Activated naive CD4-positive, alpha-beta T cell treated with anti-CD3 and anti-CD28 coated beads, Interleukin-2, amount 10 ng/mL, durations not matched to agents 7 days and 5 days (primary cell): ENCODE data around the gene NRG2.

ENCODE experiments used
- CTCF ChIA-PET: fragments of 350-600 bp; sonication (Branson Sonifier 250); formaldehyde crosslinking; loops from one replicate; lab custom pipeline; 2021; ENCODE audit warnings: antibody characterized with exemption; lab: Charles Lee
- DNase-seq: peaks from one replicate; pipeline ENCODE4 v3.0.0-alpha.2; 2020
- H3K27ac Mint-ChIP-seq: one replicate; pipeline ENCODE4 v1.8.0; 2021; ENCODE audit warnings: mild to moderate bottlenecking, moderate library complexity, mixed read lengths
- H3K27me3 Mint-ChIP-seq: one replicate; pipeline ENCODE4 v1.8.0; 2021; ENCODE audit warnings: mild to moderate bottlenecking, mixed read lengths
- H3K36me3 Mint-ChIP-seq: one replicate; pipeline ENCODE4 v1.8.0; 2021; ENCODE audit warnings: mixed read lengths
- H3K4me1 Mint-ChIP-seq: one replicate; pipeline ENCODE4 v1.8.0; 2021; ENCODE audit warnings: mixed read lengths
- H3K4me3 Mint-ChIP-seq: one replicate; pipeline ENCODE4 v1.8.0; 2021; ENCODE audit warnings: mild to moderate bottlenecking, moderate library complexity, mixed read lengths
- H3K9me3 Mint-ChIP-seq: one replicate; pipeline ENCODE4 v1.8.0; 2021; ENCODE audit warnings: mixed read lengths

NRG2 gene

DNA sequence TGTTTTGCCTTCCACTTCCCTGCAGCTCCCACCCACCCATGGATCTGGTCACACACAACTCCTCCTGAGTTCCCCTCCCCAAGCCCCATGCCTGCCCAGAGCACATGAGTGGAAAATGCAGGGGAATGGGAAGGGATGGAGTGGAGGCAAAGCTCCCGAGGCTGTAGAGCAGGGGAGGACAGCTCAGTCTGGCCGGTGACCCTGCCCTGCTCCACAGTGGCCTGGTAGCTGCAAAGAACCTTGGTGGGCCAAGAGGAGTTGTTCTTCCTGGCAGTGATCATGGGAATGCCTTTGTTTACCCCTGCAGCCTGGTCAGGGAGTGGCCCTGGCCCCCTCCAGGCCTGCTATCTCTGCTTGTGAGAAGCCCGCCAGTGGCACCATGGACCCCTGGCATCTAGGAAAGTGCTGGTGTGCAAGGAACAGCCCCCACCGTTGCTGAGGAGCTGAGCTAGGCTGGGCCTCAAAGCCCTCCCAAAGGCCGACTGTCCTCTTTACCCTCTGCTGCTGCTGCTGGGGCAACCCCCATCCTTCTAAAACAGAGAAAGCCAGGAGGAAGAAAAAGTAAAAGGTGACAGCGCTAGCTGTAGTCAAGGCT is 187.1 kb downstream of the NRG2 start:
- no peaks in the 10 kb centered on the region for H3K9me3 Mint-ChIP-seq
- no peaks in the 10 kb centered on the region for H3K4me1 Mint-ChIP-seq
- H3K27ac Mint-ChIP-seq = no peak overlapping the region
- CTCF ChIA-PET = interaction anchor here (1.4 to 1.7 kb wide), 3 partner anchors 11 to 113 kb away, joined by 3 to 6 read pairs (median 4); no protein-coding TSS in a partner anchor
- no peak for DNase-seq
- H3K27me3 Mint-ChIP-seq = peaks cover 3% of the 10 kb centered on the region
- no peak overlapping the region for H3K4me3 Mint-ChIP-seq
- no peaks in the 10 kb centered on the region for H3K36me3 Mint-ChIP-seq

DNA sequence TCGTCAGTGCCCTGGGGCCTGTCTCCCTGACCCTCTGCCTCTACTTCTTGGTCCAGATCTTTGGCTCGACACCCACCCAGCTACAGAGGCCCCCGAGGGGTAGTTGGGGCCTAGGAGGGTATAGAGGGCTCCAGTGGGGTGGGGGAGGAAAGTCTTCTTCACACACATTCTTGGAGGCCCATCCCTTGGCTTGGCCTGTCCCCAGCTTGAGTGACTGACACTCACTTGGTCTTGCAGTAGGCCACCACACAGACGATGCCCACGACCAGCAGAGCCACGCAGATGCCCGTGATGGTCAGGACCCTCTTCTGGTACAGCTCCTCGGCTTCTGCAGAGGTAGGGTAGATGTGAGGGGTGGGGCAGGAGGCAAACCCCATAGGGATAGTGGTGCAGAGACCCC is 187.6 kb downstream of the NRG2 start:
- Mint-ChIP-seq H3K4me3 (no peak overlapping the region), H3K27me3 (peaks cover 8% of the 10 kb centered on the region), H3K4me1 (no peaks in the 10 kb centered on the region), H3K9me3 (no peaks in the 10 kb centered on the region), H3K36me3 (no peaks in the 10 kb centered on the region), H3K27ac (no peak overlapping the region)
- CTCF ChIA-PET = interaction anchor here (0.7 to 1.7 kb wide), 4 partner anchors 11 to 113 kb away, joined by 3 to 6 read pairs (median 4); no protein-coding TSS in a partner anchor
- DNase-seq = no peak

DNA sequence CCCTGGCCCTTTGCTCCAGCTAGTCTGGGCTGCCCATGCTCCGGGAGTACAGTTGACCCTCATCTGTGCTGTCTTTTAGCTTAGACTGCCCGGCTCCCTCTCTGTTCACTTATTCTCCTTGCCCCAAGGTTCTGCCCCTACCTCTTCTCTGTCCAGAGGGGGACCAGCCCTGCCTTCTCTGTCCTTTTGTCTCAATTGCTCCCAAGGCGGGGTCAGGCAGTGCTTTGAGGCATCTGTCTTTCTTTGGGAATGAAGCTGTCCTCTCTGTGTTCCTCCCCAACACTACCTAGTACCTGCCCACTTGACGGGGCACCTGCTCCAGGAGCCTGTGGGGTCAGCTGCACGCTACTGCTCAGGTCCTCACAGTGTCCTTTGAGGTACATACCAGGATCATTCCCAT is 188.1 kb downstream of the NRG2 start:
- Mint-ChIP-seq H3K36me3 (no peaks in the 10 kb centered on the region), H3K4me1 (no peaks in the 10 kb centered on the region), H3K27ac (no peak overlapping the region), H3K9me3 (no peaks in the 10 kb centered on the region), H3K4me3 (no peak overlapping the region), H3K27me3 (peaks cover 13% of the 10 kb centered on the region)
- CTCF ChIA-PET = interaction anchor here (0.7 to 1.7 kb wide), 3 partner anchors 10 to 114 kb away, joined by 3 to 6 read pairs (median 3); no protein-coding TSS in a partner anchor
- no peak for DNase-seq

DNA sequence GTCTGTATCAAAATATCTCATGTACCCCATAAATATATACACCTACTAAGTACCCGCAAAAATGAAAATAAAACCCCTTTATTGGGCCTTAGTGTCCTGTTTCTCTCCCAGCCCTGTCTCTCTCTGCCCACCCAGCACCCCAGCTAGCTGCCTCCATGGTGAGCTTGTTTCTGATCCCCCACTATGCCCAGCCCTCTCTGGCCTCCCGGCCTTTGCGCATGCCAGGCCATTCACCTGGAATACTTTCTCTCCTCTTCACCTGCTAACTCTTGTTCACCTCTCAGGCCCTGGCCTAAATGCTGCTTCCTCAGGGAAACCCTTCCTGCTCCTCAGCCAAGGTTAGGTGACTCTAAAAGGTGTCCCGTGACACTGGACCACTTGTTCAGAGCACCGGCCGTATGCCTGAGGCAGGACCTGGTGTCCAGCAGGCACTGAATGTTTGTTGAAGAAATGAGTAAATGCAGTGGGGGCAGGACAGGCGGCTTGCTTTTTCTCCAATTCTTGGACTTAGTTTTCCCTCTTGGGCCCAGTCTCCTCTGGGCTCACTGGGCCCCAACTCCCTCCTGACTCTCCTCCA is 189.0 kb downstream of the NRG2 start:
- peak; percentile 5 for DNase-seq
- H3K27me3 Mint-ChIP-seq = peaks cover 21% of the 10 kb centered on the region

DNA sequence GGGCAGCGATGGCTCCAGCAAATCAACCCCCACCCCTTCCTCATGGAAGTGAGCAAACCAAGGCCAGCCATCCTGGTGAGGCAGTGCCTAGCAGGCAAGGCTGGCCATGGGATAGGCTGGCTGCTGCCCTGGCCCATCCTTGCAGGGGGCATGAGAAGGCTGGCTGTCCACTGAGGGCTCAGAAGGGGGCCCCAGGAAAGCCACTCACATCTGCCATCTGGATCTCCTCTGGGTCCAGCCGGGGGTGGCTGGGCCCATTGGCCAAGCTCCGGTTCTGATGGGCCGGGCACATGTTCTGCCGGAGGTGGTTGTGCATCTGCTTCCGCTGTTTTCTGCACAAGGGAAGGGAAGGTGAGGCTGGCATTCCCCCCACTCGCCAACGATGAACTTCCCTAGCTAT is 190.4 kb downstream of the NRG2 start:
- Mint-ChIP-seq H3K4me1 (no peaks in the 10 kb centered on the region), H3K27ac (no peak overlapping the region), H3K27me3 (peaks cover 32% of the 10 kb centered on the region), H3K36me3 (no peaks in the 10 kb centered on the region), H3K9me3 (no peaks in the 10 kb centered on the region), H3K4me3 (no peak overlapping the region)
- CTCF ChIA-PET = interaction anchor here (1.4 kb wide), 1 partner anchor 65 kb away, joined by 4 read pairs; no protein-coding TSS in a partner anchor
- peak; percentile 13 for DNase-seq

More for the DNA sequence above, 189.0 kb downstream of the NRG2 start:
- no peaks in the 10 kb centered on the region for H3K4me1 Mint-ChIP-seq
- H3K36me3 Mint-ChIP-seq = no peaks in the 10 kb centered on the region
- no peak overlapping the region for H3K27ac Mint-ChIP-seq
- CTCF ChIA-PET = interaction anchor here (1.7 kb wide), 1 partner anchor 114 kb away, joined by 6 read pairs; no protein-coding TSS in a partner anchor
- H3K4me3 Mint-ChIP-seq = no peak overlapping the region
- H3K9me3 Mint-ChIP-seq = no peaks in the 10 kb centered on the region

DNA sequence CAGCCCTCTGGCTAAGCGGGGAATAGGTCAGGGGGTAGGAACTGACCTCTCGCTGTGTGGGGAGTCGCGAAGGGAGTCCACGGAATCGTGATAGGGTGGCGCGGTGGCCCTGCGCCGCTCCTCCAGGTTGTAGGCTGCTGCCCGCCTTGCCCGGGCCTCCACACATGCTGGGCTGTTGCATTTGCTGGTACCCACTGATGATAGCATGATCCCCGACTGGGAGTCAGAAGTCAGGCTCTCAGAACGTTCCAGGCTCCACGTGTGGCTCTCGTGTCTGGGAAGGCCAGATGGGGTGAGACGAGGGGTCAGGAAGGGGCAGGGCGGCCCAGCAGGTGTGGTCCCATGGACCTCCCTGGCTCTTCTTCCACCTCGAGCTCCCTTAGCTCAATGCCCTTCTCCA is 191.5 kb downstream of the NRG2 start:
- peaks cover 6% of the 10 kb centered on the region for H3K4me1 Mint-ChIP-seq
- H3K36me3 Mint-ChIP-seq = no peaks in the 10 kb centered on the region
- no peak for DNase-seq
- no peaks in the 10 kb centered on the region for H3K9me3 Mint-ChIP-seq
- no peak overlapping the region for H3K4me3 Mint-ChIP-seq
- H3K27ac Mint-ChIP-seq = no peak overlapping the region
- CTCF ChIA-PET = interaction anchor here (0.7 to 1.4 kb wide), 2 partner anchors 10 to 64 kb away, joined by 3 to 4 read pairs; no protein-coding TSS in a partner anchor
- H3K27me3 Mint-ChIP-seq = peaks cover 43% of the 10 kb centered on the region

DNA sequence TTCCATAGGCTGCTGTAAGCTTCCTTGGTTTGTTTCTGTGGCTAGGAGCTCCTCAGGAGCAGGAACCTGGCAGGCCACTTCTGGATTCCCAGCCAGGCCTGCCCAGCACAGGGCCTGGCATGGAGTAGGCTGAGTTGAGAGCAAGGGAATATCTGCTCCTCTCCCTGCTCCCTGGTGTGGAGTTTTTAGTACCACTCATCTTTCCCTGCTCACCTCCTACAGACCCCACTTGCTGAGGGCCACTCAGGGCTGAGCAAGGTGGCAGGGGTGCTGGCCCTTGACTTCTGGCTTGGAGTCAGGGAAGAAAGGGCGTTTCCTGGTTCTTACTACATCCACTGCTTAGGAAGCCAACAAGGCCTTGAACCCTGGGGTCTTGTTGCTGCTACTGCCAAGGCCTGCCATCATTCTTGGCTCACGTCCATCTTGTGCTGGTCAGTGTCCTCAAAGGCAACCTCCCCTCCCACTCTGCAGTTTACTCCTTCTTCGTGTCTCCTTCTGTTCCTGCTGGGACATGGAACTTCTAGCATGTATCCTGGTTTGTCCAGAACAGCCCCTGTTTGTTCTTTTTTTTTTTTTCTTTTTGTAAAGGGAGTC is 192.6 kb downstream of the NRG2 start:
- no peaks in the 10 kb centered on the region for H3K9me3 Mint-ChIP-seq
- peaks cover 54% of the 10 kb centered on the region for H3K27me3 Mint-ChIP-seq
- DNase-seq = no peak
- CTCF ChIA-PET = interaction anchor here (0.7 to 2.4 kb wide), 5 partner anchors 10 to 300 kb away, joined by 3 to 13 read pairs (median 10); no protein-coding TSS in a partner anchor
- H3K4me3 Mint-ChIP-seq = no peak overlapping the region
- no peaks in the 10 kb centered on the region for H3K36me3 Mint-ChIP-seq
- H3K4me1 Mint-ChIP-seq = peaks cover 6% of the 10 kb centered on the region
- no peak overlapping the region for H3K27ac Mint-ChIP-seq

DNA sequence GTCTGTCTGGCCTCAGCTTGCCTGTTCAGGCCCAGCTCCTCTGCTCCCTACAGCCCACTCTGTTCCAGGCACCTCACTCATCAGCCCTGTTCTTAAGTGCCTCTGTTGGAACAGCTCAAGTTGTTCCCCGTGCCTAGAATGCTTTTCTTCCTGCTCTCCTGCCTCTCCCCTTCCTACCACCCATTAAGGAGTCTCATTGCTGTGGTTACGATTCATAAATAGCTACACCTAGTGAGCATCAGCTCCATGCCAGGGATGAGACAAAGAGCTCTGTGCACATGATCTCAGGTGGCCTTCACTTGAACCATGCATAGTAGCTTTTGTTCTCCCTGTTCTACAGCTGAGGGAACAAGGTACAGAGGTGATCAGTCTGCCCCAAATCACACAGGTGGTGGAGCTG is 193.2 kb downstream of the NRG2 start:
- Mint-ChIP-seq H3K4me1 (peaks cover 6% of the 10 kb centered on the region), H3K36me3 (no peaks in the 10 kb centered on the region), H3K27ac (no peak overlapping the region), H3K27me3 (peaks cover 59% of the 10 kb centered on the region), H3K4me3 (peak overlapping the region; percentile 2), H3K9me3 (no peaks in the 10 kb centered on the region)
- no peak for DNase-seq
- CTCF ChIA-PET = interaction anchor here (0.7 to 2.4 kb wide), 6 partner anchors 11 to 300 kb away, joined by 3 to 13 read pairs (median 9); no protein-coding TSS in a partner anchor

DNA sequence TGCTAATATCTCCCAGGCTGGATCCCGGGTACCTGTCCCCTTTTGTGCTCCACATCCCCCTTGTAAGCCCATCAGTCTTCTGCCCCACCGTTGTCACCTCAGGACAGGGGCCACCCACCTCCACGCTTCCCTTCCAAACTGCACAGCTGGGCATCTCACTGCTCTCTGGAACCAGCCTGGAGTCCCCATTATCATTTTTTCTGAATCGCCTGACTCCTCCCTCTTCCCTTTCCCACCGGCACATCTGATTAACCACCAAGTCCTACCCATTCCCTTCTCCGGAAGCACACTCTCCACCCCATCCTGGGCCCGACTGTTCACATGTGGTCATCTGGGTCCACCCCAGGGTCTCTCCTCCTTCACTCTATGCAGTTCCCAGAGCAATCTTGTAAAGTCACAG is 193.6 kb downstream of the NRG2 start:
- DNase-seq = no peak
- no peaks in the 10 kb centered on the region for H3K9me3 Mint-ChIP-seq
- CTCF ChIA-PET = interaction anchor here (1.2 to 2.4 kb wide), 5 partner anchors 11 to 119 kb away, joined by 5 to 13 read pairs (median 10); no protein-coding TSS in a partner anchor
- no peaks in the 10 kb centered on the region for H3K36me3 Mint-ChIP-seq
- H3K27me3 Mint-ChIP-seq = peaks cover 64% of the 10 kb centered on the region
- H3K27ac Mint-ChIP-seq = no peak overlapping the region
- H3K4me3 Mint-ChIP-seq = peak overlapping the region; percentile 2
- peaks cover 6% of the 10 kb centered on the region for H3K4me1 Mint-ChIP-seq

DNA sequence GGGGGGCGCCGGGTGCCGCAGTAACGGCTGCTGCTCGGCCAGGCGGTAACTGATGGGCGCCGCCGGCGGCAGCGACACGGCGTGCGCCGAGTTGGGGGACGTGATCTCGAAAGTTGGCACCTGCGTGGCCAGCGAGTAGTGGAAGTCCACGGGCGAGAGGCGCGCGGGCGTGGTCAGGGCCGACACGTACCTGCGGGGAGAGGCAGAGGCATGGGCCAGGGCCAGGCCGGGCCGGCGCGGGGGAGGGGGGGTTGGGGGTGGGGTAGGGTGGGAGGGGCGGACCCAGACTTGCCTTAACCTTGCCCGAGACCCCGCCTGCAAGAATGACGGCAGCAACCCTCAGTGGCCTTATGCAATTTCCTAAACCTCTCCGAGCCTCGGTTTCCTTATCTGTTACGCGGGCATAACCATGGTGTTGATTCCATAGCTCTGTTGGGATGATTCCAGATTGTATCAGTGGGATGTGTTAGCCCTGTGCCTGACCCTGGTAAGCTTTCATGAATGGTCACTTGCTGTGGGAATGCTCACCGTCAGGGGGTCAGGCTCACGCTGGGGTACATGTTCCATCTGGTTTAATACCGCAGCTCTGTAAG is 194.5 kb downstream of the NRG2 start:
- peak; percentile 41 for DNase-seq
- peaks cover 6% of the 10 kb centered on the region for H3K4me1 Mint-ChIP-seq
- peaks cover 63% of the 10 kb centered on the region for H3K27me3 Mint-ChIP-seq
- H3K36me3 Mint-ChIP-seq = no peaks in the 10 kb centered on the region
- H3K4me3 Mint-ChIP-seq = peak overlapping the region; percentile 61
- CTCF ChIA-PET = interaction anchor here (1.8 to 2.4 kb wide), 5 partner anchors 15 to 120 kb away, joined by 8 to 13 read pairs (median 12); no protein-coding TSS in a partner anchor
- no peaks in the 10 kb centered on the region for H3K9me3 Mint-ChIP-seq
- H3K27ac Mint-ChIP-seq = no peak overlapping the region

DNA sequence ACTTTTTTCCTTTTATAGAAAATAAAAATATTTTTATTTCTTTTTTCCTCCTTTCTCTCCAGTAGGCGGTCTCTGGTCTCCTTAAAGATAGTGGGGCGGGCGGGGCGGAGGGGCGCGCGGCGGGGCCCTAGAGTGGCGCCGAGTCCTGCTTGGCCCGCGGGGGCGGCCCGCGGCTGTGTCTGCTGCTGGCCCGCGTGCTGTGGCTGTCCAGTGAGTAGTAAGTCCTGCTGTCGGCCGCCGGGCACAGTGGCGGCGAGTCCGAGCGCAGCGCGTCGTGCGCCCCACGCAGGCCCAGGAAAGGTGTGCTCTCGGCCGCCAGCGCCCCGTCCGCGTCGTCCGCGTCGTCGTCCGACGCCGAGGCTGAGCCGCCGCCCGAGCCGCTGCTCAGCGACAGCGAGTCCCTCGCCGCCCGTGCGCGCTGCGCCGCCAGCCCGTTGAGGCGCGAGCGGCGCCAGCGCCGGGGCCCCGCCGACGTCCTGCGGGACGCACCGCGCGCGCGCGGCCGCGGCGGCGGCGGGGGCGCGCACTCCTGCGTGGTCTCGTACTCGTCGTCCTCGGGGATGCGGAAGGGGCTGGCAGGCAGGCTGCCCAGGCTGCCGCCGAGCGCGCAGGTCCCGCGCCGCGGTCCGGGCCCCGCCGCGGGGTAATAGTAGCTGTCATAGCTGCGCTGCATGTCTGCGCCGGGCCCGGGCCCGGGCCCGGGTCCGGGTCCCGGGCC is 195.2 kb downstream of the NRG2 start:
- peaks cover 6% of the 10 kb centered on the region for H3K4me1 Mint-ChIP-seq
- H3K27me3 Mint-ChIP-seq = peaks cover 63% of the 10 kb centered on the region
- H3K27ac Mint-ChIP-seq = no peak overlapping the region
- peak; percentile 81 for DNase-seq
- H3K36me3 Mint-ChIP-seq = no peaks in the 10 kb centered on the region
- CTCF ChIA-PET = interaction anchor here (1.0 to 6.2 kb wide), 6 partner anchors 15 to 121 kb away, joined by 3 to 44 read pairs (median 10); no protein-coding TSS in a partner anchor
- no peaks in the 10 kb centered on the region for H3K9me3 Mint-ChIP-seq
- peak overlapping the region; percentile 52 for H3K4me3 Mint-ChIP-seq

DNA sequence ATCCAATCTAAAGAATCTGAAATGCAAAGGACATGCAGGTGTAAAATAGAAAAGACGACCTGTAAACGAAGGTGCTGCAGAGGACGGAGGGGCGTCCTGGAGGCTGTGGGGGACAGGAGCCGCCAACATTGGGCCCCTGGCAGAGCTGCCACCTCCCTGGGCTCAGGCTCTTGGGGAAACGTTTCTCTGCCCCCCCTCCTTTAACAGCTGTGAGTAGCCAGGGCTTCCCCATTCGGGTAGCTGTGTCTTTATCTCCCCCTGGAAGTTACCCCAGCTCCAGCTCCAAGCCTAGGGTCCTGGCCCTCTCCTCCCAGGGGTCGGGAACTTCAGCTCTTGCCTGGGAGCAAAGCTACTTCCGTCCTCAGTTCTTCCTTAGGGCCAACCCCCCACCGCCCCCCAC is 196.0 kb downstream of the NRG2 start:
- CTCF ChIA-PET = interaction anchor here (1.0 to 6.2 kb wide), 4 partner anchors 16 to 72 kb away, joined by 3 to 44 read pairs (median 8); no protein-coding TSS in a partner anchor
- peaks cover 72% of the 10 kb centered on the region for H3K27me3 Mint-ChIP-seq

More for the DNA sequence above, 196.0 kb downstream of the NRG2 start:
- H3K36me3 Mint-ChIP-seq = no peaks in the 10 kb centered on the region
- no peak overlapping the region for H3K4me3 Mint-ChIP-seq
- DNase-seq = no peak
- H3K9me3 Mint-ChIP-seq = no peaks in the 10 kb centered on the region
- no peak overlapping the region for H3K27ac Mint-ChIP-seq
- H3K4me1 Mint-ChIP-seq = peaks cover 6% of the 10 kb centered on the region
